OCI-M2 (cell line): ENCODE results near the gene DGAT2.

ENCODE experiments used
- DNase-seq: peaks from one replicate; lab custom pipeline; 2025; ENCODE audit not compliant: unreplicated experiment; lab: John Stamatoyannopoulos, UW

The DGAT2 gene

DNA sequence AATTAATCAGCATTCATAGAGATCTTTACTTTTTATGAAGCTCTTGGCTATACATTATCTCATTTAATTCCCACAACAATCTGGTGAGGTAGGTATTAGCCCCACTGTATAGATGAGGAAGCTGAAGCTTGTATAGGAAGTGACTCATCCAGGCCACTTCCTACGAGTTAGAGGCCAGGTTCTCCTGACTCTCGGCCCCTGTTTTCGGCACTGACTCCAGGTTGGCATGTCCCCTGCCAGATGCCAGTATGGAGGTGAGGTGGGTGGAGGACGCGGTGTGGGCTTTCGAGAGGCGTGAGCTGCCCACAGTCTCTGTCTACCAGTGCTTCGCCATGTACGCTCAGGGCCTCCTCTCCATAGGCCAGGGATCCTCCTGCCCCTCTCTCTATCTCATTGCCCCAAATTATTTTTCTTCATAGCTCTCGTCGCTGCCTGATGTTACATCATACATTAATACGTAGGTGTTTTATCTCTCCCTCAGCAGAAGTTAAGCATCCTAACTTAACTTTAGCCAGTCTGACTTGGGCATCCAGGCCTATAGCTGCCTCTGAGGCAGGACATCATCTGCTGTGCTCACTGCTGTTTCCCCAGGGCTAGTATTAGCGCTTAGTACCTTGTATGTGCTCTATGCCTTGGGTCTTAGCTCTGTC is 9.0 kb downstream of the DGAT2 start:
- DNase-seq, result no peak

DNA sequence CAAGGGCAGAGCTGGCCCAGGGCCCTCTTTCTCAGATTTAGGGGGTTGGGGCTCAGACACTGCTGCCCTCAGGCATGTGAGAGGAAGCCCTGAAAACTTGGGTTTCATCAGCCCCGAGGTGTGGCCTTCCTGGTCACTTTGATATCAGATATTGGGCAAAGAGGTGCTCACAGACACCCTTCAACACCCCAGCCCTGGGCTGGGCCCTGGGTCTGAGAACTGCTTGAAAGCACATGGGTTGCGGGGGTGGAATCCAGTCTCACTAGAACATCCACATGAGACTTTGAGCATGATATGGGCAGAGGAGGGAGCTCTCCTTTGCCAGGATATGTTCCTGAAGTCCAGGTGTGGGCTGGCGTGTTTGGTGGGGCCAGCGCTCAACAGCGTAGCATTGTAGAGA is 10.4 kb downstream of the DGAT2 start:
- no peak for DNase-seq

DNA sequence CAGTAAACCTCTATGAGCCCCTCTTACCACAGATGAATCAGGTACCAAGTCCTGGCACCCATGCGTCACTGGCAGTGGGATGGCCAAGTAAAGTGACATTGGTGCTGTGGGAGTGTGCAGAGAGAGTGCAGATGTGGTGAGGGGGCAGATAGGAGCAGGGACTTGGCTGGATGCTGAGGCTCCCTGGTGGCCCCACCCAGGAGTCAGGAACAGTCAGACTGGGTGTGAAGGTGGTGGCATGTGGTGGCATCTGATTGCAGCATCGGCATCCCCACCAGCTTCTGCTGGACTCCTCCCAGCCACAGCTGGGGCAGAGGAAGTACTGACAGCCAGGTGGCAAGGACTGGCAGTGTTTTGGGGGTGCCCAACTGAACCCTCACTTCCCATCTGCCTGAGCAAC is 11.4 kb downstream of the DGAT2 start:
- no peak for DNase-seq

DNA sequence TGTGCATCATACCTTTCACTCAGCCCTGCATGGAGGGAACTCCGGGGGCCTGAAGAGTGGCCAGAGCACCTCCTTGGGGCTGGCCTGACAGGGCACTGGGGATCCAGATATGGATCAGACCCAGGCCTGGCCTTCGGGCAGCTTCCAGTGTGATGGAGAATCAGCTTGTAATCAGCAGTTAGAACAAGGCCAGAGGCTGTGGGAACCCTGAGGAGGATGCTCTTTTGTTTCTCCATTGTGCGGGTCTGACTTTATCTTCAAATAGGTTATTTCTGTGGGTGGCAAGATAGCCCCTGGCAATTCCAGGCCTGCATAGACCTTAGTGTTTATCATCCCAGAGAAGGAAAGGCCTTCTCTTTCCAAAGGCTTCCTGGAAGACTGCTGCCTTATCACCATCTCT is 12.3 kb downstream of the DGAT2 start:
- no peak for DNase-seq

DNA sequence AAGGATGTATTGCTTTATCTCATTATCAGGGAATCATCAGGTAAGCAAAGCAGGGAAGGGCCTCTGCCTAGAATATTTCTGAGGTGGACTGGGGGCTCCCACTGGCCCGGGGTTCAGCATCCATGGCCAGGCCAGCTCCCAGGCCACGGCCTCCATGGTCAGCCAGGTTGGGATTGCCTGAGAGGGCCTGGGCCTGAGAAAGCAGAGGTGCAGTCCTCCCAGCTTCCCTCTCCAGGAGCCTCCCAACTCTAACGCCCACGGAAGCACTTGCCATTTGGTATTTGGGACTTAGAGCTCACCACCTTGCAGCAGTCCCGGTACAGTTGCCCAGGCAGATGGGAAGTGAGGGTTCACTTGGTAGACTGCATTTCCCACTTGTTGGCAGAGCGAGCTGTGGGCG is 12.7 kb downstream of the DGAT2 start:
- no peak for DNase-seq

DNA sequence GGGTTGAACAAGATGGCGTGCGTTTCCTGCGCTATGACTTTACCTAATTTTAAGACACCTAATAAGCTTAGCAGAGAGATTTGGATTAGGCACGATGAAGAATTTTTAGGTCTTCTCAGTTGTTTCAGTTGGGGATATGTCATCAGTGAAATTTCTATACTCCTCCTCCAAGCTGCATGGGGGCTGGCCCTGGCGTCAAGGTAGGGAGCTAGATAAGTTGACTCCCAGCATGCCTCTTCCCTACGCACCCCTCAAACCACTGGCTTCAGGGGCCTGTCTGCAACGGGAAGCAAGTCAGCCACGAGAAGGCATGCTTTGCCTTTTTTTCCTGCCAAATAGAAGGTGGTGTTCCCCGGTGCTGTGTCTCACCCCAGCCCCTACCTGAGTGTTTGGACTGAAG is 13.3 kb downstream of the DGAT2 start:
- no peak for DNase-seq

DNA sequence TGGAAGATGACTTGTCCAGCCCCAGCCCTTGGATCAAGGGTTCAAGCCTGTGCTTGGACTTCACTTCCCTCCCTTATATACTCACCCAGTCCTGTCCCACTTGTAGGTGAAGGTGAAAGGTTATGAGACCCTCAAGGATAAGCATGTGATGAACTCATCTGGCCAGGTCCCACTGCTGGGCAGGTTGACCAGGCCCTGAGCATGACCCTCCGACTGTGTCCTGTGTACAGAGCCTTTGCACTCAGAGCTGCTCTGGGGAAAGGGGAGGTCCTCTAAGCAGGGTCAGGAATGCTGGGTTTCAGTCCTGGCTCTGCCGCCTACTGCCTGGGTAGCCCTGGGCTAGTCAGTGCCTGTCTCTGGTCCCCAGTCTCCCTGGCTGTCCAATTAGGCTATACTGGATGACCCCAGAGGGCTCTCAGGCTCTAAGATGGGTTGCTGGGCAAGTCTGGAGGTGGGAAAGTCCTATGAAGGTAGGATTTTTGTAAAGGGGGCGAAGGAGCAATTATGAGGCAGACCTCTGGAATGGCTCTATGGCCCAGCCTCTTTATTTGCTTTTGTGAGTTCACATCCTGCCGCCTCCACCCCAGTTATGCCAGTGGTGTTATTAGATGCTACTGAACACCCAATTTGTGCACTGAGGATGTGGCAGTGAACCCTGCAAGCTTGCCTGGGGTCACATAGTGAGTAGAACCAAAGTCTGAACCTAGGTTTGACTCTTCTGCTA is 14.1 kb downstream of the DGAT2 start:
- no peak for DNase-seq

DNA sequence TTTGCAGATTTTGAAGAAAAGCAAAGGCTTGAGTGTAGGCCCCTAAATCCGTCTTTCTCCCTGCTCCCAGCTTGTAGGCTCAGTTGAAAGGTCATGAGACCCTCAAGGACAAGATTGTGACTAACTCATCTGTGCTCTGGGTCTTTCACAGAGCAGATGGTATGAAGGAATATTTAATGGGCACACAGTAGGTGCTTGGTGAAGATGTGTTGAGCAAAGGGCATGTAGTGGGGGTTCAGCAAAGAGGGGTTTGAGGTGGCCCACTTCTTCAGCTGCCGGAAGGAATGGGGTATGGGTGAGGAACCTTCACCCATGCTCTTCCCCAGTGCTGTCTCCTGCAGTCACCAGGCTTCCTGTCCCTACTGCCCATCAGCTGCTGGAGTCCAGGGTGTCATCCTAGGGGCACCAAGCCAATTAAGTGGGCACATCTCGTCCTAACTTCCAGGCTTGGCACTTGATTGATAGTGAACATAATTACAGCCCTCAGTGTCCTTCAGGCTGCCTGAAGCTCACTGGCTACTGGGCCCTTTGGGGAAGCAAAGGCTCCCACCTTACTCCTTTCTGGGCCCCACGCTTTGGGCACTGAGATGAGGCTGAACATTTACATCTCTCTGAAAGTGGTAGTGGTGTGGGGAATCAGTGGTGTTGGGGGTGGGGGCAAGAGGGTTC is 15.0 kb downstream of the DGAT2 start:
- DNase-seq, result no peak

DNA sequence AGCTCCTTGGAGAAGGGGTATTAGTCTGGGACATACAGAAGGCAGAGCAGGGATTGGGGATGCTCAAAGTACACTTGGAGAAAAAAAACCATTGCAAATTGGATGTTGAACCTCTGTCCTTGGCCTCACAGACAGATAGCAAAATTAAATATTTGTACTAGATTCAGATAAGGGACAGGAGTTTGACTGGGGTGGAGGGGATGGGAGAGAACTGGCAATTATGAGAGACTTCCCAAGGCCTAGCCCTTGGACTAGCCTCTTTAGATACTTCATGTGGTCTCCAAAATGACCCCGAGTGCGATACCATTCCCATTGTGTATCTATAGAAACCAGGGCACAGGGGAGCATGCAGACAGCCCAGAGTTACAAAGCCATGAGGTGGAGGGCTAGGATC is 15.5 kb downstream of the DGAT2 start:
- DNase-seq, result no peak

DNA sequence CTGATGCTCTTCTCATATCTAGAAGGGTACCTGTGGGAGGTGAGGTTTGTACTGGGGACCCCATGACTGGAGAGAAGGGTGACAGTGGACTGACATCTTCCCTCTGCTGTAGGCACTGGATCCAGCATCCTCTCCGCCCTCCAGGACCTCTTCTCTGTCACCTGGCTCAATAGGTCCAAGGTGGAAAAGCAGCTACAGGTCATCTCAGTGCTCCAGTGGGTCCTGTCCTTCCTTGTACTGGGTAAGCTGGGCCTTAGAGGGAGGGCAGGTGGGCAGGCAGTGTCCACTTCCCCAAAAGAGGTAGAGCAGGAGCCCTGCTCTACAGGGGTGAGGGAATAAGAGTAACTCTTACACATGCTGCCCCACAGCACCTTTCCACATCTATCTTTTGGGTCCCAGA is 15.9 kb downstream of the DGAT2 start:
- no peak for DNase-seq

DNA sequence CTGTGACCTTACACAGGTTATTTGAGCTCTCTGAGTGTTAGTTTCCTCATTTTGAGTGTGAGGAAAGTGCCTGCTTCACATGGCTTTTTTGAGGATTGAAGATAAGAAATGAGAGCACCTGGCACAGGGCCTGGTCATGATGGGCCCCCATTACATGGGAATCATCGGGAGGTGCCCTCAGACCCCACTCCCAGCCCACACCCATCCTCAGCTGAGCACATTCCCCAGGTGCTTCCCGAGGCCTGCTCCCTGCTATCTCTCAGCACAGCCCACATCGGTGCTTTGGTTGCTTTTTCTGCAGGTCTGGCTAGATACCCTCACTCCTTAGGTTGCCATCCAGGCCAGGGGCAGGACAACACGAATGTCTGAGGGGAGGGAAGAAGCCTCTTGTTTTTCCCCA is 16.6 kb downstream of the DGAT2 start:
- no peak for DNase-seq

DNA sequence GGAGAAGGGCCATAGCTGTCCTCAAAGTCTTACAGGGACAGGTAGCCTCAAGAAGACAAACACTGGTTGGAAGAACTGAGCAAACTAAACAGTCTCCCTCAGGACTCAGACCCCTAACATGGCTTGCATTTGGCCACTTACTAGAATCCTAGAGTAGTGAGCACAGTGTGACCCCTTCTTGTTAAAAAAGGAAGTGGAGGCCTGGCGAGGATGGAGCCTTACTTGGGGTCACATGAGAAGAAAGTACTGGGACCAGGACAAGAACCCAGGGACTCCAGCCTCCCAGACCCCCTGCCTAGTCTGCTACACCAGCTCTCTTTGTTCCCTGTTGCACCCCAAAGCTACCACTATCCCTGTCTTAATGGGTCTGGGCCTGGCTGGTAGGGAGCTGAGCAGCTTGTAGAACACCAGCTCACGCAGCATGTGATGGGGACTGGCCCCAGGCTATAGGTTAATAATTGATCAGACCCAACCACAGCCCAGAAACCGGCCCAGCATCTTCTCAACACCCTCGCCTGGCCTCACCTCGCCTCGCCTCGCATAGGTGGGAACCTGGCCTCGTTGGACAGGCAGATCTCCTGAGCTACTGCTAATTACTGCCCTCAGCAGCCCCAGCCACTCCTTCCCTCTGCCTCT is 17.6 kb downstream of the DGAT2 start:
- no peak for DNase-seq

DNA sequence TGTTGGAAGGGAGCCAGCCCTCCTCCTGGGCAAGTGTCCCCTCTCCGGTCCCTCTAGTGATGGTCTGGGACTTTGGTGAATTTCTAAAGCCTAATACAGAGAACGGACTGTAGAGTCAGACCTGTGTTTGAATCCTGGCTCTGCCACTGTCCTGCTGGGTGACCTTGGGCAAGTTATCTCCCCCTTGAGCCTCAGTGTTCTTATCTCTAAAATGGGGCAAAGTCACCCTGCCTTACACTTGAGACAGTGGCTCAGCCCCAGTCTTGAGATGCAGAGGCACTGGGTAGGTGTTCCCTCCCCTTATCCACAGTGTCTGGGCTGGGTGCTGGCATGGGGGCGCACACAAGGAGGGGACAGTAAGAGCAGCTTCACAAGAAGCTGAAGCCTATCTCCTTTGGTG is 20.9 kb downstream of the DGAT2 start:
- no peak for DNase-seq

DNA sequence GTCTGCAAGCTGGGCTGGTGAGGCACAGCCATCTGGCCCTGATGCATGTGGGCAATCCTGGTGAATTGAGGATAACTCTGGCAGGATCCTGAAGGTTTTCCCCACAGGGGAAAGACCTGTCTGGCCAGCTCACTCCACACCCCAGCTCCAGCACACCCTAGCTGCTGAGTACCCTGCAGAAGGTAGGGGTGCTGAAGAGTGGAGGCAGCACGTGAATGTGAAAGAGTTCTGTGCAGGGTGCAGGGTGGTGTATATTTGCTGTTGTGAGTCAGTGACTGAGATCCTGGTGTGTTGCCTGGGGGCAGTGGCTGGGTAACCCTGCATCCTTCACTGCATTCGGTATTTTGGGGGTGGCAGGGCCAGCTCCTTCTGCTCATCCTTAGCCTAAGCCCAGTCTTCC is 22.4 kb downstream of the DGAT2 start:
- no peak for DNase-seq

DNA sequence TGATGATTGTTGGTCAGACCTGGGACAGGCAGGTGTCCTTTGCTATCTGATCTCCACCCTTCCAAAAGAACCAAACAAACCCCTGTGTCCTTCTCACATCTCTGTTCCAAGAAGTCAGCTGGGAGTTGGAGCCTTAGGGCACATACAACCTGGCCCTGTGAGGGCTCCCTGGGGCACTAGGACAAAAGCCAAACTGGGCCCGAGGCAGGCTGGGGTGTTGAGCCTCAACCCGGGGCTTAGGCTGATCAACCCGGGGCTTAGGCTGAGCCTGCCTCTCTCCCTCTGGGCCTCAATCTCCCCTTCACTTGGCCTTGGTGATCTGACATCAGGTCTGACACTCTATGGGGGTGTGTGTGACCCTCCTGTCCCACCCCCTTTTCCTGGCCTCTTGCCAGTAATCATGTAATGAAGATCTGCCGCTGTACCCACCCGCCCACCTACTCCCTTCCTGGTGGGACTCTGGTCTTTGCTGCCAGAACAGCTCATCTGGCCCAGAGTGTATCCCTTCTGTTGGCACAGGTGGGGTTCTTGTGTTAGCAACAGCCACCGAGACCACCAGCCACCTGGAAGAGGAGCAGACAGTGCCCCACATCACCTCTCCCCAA is 23.7 kb downstream of the DGAT2 start:
- DNase-seq, result no peak

DNA sequence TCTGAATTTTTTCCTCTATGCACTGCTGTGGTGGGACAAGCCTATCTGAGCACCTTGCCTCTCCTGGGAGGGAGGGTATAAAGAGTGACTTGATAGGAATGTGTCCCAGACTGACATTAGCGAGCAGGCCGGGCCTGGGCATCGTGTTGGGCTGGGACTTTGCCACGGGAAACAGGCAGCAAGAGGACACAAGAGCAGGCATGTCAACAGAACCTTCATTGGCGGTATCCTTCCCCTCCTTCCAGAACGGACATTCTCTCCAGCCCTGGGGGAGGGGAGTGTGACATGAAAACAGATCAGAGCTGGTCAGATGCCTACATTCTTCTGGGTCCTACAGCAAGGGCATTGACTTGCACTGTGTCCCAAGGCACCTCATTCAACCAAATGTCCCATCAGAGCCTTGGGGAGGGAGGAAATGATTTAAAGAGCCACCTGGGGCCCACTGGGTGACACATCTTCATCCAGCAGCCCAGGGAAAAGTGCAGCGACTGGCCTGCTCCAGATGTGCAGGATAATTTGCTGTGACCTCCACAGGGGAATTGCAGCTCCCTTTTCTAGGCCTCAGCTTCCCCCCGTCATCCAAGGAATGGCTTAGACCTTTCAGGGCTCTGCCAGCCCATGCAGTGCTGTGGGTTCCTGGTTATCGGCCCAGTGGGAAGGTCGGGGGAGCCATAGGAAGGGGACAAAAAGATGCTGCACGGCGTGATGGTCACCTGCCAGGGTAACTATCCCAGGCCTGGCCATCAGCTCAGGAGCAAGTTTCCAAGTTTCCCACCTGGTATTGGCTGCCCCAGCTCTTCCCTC is 24.6 kb downstream of the DGAT2 start:
- no peak for DNase-seq

DNA sequence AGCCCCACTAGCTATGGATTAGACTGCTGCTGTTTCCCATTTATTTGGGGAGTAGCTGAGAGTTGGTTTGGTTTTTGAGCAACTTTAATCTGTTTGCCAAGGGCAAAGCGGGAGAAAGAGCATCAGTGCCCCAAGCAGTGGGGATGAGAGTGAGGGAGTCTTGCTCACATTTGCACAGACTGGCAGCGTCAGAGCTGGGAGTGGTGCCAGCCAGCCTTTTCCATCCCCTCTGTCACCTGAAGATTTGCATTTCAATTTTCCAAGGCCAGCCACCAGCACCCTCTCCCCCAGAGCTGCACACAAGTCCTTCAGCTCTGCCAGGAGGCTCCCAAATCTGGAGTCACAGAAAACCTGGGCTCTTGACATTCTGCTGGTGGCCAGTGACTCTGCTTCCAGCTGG is 25.4 kb downstream of the DGAT2 start:
- no peak for DNase-seq

DNA sequence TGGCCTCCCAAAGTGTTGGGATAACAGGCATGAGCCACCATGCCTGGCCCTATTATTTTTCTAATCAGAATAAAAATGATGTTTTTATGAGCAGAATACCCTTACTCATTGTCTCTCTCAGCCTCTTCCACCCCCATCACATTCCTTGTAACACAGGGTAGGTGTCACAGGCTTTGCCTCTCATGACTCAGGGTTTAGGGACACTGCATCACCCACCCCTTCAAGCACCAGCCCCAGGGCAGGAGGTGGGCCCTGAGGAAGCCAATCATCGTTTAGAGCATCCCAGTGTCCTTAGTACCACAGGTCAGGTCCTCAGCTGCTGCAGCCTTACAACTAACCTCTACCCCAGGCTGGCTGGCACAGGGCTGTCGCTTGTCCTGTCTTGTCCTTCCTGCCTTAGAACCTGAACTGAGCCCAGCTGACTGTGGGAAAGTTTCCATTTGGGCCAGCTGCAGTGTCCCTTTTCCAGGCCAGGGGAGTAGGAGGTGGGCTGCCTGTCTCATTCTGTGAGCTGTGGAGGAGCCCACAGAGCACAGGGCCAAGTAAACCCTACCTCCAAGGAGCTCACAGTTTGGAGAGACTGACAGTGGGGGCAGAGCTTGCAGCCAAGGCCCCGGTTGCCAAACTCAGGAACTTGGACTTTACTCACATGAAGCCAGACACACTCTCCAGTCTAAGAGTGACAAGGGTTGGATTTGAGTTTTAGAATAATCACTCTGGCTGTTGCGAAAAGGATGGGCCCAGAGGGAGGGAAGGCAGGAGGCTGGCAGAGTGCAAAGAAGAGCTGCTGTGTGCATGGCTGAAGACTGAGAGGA is 26.9 kb downstream of the DGAT2 start:
- DNase-seq, result no peak

DNA sequence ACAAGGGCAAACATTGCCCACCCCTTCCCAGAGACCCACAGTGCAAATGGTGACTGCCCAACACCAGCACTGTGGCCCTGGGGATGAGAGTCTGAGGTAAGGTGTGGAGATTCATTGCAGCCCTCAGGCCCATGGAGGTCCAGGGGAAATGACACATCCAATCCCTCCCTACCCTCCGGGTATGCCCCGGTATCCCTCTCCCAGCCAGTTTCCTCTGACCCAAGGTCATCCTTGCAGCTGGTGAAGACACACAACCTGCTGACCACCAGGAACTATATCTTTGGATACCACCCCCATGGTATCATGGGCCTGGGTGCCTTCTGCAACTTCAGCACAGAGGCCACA is 27.5 kb downstream of the DGAT2 start:
- DNase-seq, result no peak

DNA sequence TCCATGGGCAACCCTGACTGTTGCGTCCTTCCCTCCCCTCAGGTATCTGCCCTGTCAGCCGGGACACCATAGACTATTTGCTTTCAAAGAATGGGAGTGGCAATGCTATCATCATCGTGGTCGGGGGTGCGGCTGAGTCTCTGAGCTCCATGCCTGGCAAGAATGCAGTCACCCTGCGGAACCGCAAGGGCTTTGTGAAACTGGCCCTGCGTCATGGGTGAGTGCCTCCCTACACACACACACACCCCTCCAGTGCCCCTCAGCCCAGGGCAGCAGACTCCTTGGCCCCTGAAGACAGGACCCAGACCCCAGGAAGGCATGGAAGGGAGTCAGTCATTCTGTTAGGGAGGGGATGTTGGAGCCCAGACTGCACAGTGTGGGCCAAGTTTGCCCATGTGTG is 28.5 kb downstream of the DGAT2 start:
- DNase-seq, result no peak
